ENCODE measurements around the gene CCDC85C.

DNA sequence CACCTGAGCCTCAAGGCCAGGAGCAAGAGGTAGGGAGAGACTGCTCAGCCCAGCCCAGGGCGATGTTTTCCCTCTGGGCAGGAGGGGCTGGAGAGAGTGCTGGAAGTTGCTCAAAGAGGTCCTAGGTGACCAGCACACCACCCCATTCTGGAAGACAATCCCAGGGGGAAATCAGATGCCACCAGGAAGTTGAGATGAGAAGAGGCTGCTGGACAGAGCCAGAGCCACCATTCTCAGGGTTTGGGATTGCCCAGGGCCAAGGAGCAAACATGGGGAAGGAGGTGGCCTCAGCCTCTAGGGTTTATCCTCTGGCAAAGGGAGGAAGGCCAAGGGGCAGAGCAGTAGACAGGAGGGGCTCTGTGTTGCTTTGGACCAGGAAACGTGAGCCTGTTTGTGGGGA, 11.6 kb downstream of the CCDC85C start:
- TF ChIP-seq POLR2A (IDR thresholded peaks at IDR 0.05) (no peak), POLR2AphosphoS5 (IDR thresholded peaks at IDR 0.05) (no peak)
- TF ChIP-seq, protein P1, sequence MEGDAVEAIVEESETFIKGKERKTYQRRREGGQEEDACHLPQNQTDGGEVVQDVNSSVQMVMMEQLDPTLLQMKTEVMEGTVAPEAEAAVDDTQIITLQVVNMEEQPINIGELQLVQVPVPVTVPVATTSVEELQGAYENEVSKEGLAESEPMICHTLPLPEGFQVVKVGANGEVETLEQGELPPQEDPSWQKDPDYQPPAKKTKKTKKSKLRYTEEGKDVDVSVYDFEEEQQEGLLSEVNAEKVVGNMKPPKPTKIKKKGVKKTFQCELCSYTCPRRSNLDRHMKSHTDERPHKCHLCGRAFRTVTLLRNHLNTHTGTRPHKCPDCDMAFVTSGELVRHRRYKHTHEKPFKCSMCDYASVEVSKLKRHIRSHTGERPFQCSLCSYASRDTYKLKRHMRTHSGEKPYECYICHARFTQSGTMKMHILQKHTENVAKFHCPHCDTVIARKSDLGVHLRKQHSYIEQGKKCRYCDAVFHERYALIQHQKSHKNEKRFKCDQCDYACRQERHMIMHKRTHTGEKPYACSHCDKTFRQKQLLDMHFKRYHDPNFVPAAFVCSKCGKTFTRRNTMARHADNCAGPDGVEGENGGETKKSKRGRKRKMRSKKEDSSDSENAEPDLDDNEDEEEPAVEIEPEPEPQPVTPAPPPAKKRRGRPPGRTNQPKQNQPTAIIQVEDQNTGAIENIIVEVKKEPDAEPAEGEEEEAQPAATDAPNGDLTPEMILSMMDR (IDR thresholded peaks at IDR 0.05 in 8 of 11, conservative IDR thresholded peaks at IDR 0.05 in 3 of 11), result no peak

All from spleen (tissue), 7 donors.